AG08396 (cell line): ENCODE measurements around the gene CAVIN1.
"Not testable (repeated sequence)": the region's sequence is repeated elsewhere in the genome, so short reads cannot be mapped to it uniquely, and the experiment has no call there.

ENCODE experiments used
- DNase-seq: peaks from one replicate; pipeline ENCODE4 v3.0.0; 2012; ENCODE audit warnings: low spot score, mixed read lengths

Gene CAVIN1

DNA sequence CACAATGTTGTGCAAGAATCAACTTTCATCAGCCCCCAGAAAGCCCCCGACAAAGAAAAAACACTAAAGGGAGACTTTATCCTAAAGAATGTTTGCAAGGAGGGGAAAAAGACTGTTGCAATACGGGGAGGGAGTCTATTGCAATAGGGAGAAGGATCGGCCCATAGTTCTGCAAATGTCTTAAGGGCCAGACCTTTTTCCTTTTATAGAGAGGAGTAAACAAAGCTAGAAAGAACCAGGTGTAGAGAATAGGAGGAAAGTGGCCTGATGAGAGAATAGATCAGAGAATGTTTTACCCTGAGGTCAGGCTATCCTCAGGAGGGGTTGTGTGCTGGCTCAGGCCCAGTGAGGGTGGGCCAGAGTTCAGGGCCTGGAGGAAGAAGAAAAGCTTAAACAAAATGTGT, 8.7 kb upstream of the CAVIN1 start:
- no peak for DNase-seq

DNA sequence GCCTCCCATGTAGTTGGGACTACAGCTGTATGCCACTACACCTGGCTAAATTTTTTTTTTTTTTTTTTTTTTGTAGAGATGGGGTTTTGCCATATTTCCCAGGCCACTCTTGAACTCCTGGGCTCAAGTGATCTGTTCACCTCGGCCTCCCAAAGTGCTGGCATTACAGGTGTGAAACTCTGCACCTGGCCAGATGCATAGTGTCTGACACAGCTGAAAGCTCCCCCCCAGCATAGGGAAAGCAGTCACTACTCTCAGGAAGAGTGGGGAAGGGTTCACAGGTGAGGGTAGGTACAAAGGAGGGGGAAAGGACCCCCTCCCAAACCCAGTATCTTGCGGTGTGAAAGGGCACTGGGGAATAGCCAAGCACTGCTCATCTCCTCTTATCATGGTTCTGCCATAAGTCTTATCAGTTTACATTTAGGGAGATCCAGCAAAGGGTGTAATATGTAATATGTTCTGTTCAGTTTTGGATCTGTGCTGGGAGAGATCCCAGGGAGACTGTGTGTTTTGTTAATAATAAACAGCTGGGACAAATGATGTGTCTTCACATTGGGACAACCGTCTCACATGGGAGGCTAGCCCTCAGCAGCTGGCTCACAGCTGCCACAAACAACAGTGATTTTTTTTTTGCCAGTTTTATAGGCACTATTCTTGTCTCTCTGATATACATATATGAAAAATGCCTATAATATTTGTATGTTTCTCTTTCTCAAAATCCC, 6.8 kb upstream of the CAVIN1 start:
- DNase-seq: no peak

DNA sequence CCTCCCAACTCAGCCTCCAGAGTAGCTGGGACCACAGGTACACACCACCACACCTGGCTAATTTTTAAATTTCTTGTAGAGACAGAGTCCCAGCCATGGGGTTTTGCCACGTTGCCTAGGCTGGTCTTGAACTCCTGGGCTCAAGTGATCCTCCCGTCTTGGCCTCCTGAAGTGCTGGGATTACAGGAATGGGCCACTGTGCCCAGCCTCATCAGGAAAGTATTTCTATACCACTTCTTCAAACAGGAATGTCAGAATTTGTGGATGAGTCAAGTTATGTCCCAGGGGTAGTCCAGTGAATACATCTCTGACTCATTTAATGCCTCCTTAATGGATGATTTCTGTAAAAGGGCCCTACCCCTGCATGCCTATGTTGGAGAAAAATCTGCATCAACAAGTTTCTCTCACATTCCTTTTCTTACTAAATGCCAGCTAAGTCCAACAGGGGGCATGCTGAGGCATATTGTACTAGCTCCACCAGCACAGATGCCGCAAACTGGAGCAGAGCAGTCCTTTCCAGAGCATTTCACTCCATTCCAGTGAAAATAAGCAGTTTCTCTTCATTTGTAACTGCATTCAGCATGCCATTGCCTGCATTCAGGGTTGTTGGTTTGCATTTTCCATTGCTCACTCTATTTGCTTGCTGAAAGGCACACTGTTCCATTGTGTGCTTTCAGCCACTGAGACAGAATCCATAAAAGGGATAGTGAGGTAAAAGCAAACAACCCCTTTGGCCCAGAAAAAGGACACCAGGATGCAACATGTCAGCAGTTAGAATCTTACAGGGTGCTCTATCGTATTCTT, 5.3 kb upstream of the CAVIN1 start:
- DNase-seq: peak; percentile 75

- DNase-seq: no peak
These were observed 2.0 kb upstream of the CAVIN1 start for GRCh38 chr17:42424991-42425610.

- DNase-seq: no peak
These were observed 710 bp upstream of the CAVIN1 start for GRCh38 chr17:42423766-42424165.

- DNase-seq: no peak
These were observed 571 bp downstream of the CAVIN1 start for GRCh38 chr17:42422412-42422957.

DNA sequence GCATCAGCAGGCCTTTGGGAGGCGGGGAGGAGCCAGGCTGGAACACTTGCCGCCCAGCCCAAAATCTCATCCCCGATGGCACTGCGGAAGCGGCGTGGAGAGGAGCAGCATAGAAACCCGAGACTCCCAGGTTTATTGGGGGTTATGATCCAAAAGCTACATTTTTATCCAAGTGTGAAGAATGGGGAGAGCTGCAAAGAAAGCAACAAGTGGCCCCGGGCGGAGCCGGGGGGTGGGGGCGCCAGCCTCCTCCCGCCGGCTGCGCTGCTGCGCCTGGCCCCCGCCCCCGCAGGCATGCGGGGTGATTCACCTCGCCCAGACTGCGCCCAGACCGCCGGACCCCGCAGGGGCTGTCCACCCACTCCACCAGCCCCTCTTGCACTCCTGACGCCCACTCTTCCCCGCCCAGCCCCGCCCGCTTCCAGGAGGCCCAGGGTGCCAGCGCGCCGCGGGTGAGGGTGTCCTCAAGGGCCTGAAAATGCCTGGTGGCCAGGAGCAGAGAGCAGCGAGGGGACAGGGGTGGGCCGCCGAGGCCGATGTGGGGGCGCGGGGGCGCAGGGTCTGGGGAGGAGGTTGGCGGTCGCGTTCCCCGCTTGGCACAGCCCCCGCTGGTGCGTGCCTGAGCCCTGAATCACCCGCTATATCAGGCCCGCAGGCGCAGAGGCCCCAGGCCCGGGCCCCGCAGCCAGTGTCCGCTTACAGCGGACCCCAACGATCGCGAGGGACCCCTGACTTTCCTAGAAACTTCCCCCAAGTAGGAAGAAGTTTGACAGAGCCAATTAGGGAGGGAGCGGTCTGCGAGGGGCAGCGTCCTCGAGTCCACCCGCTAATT, 1.3 kb downstream of the CAVIN1 start:
- peak; percentile 84 for DNase-seq

DNA sequence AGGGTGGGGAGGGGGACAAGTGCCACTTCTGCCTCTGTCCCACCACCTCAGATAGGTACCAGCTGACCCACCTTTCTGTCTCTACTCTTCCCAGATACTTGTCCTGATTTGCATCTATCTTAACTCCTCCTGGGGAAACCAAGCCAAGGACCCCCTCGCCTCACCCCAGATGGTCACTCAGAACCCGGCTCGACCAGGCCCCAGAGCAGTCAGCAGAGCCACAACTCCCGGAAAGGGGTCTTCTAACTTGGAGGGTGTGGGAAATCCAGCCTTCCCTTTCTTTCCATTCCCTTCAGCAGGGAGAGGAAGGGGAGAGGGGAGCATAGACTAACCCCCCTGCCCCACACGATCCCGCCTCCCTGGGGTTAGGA, 1.9 kb downstream of the CAVIN1 start:
- no peak for DNase-seq

- not testable (repeated sequence) for DNase-seq
These were observed 5.1 kb downstream of the CAVIN1 start for GRCh38 chr17:42417981-42418380.

DNA sequence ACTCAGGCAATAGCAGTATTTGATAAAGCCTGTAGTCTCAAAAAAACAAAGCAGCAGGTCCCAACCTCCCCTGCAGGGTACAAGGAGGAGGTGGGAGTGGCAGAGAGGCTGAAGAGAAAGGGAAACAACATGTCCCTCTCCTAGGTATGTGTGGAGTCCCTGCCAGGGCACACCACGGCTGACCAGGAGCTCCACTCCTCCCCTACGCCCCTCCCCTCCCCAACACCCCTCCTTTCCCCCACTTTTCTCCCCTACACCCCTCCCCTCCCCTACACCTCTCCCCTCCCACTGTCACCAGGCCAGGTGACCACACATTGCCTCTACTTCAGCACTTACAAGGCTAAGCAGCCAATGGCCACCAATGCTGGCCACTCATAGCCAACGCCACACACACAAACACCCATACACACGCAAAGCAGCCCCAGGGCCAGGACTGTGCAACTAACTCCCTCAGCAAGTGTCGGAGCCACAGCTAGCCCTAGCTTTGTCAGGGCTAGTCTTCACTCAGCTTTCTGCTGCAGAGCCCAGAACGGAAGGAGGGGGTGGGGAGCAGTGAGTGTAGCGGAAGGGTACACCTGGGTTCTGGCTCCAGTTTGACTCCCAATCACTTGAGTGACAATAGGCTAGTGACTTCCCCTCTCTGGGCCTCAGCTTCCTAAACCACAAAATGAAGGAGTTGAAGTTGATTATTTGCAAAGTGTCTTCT, 8.2 kb downstream of the CAVIN1 start:
- no peak for DNase-seq

DNA sequence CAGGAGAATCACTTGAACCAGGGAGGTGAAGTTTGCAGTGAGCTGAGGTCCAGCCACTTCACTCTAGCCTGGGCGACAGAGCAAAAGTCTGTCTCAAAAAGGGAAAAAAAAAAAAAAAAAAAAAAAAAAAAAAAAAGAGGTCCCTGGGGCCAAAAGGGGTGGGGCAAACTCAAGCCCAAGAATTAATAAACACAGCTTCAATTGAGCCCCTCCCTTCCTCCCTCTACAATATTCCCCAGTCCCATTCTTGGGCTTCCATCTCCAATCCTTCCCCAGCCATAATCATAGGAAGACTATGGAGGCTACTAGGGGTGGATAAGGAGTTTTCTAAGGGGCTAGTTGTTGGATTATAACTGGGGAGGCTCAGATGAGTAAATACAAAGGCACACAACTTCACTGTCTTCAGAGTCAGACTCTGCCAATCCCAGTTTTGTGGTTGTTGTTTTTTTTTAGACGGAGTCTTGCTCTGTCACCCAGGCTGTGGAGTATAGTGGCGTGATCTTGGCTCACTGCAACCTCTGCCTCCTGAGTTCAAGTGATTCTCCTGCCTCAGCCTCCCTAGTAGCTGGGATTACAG, 9.5 kb downstream of the CAVIN1 start:
- no peak for DNase-seq

DNA sequence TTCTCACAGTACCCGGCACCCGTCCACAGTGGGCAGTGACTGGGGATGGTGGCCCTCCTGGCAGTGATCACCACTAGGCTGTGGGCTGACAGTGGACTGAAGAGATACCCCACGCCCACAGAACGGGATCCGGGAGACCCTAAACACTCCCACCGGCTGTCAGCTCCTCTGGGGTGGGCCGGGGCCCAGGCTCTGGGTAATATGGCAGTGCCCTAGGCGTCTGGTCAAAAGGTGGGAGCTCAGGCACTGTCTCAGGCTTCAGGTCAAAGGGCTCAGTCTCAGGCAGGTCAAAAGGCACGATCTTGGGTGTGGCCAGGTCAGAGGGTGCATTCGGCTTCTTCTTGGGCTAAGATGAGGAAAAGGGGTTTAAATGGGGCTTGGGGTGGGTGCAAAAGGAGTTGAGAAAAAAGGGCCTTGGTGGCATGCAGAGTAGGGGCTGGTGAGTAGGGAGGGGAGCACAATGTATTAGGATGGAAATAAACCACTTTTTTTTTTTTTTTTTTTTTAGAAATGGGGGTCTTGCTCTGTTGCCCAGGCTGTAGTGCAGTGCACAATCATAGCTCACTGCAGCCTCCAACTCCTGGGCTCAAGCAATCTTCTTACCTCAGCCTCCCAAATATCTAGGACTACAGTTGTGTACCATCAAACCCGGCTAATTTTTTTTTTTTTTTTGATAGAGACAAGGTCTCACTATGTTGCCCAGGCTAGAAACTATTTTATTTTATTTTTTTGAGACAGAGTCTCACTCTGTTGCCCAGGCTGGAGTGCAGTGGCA, 11.0 kb downstream of the CAVIN1 start:
- no peak for DNase-seq

- no peak for DNase-seq
These were observed 11.7 kb downstream of the CAVIN1 start for GRCh38 chr17:42411361-42411760.

- no peak for DNase-seq
These were observed 12.8 kb downstream of the CAVIN1 start for GRCh38 chr17:42410319-42410685.

DNA sequence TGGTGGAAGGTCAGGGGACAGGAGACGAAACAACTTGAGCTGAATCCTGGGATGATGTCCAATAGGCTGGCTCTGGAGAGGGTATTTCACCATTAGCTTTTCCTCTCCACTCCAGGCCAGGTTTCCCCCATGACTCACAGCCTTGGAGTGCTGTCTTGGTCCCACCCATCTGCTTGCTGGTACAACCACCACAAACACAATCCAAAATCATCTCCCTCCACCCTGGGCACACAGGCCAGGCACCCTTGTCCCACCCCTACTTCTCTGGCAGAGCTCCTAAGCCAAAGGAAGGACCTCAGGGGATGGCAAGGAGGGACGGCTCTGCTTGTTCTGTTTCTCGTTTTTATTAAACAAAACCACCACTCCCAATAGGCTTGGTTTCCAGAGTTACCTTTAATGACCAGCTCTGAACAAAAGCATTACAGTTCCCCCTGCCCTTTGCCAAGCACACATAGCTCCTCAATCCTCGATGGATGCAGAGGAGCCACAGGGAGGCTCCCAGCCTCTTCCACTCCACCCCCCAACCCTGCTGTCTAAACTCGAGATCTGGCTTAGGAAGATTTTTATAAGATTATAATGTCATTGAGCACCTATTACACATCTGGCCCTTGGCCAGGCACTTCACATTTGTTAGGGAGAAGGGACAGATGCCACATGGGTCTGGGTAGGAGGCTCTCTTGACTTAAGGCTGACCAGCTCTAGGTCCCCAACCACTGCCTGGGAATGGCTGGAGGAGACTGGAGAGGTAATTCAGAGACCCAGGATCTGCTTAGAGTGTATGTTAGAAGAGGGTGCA, 13.3 kb downstream of the CAVIN1 start:
- DNase-seq: peak; percentile 90

DNA sequence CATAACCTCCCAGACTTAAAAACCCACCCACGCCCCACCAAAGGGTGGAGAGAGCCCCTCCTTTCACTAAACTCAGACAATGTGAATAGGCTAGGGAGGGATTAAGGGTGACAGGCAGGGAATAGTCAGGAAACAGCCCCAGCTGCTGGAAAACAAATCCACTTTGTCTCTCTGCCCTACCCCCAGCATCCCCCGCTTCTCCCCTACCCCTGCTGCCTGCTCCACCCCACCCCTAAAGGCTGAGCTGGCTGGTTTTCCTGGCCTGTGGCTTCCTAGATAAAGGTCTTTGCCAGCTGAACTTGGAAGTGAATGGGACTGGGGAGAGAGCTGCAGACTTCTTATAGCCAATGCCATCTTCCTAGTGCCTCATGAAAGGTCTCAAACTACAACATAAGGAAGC, 15.0 kb downstream of the CAVIN1 start:
- DNase-seq: no peak

DNA sequence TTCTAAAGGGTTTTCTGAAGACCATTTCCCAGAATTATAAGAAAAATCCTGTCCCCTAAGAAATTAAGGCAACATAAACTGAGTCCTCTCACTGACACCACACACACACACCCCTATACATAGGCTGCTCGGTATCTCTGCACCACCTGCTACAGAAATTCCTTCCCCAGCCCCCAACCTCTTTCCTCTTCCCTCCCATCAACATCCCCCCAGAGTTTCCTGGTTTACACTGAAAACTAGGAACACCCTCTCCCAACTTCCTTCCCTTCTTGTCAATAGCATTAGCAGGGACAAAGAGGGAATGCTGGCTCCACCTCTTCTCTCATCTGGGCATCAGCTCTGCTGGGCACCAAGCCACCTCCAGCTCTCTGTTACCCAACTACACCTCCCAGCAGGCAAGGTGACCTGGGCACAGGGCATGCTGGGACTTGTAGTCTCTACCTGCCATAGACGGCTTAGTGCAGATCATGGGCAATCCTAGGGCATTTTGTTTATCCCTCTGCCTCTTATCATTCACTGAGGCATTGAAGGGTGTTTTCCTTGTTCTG, 15.7 kb downstream of the CAVIN1 start:
- DNase-seq: no peak

DNA sequence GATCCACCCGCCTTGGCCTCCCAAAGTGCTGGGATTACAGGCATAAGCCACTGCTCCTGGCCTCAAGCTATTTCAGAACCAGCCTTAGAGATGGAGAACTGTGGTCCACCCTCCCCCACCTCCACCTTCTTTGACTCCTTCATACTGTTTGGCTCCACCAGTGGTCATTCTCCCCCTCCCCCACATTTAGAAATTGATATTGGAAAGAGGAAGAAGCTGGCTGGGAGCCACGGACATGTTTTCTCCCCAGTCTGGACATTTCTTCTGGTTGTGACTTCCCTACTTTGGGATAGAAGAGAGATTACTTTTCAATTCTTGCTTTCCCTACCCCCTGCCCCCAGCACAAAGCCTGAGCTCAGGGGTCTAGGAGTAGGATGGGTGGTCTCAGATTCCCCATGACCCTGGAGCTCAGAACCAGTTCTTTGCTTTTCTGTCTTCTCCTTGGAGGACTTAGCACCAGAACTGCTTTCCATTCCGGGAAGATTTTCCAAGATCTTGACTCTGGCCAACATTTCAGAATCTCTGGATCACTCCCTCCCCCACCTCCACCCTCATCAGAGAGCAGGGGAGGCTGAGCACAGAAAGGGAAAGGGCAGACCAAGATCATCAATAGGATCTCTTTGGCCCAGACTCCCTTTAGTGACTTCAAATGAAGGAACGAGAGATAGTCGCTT, 16.3 kb downstream of the CAVIN1 start:
- DNase-seq: no peak
